ENCODE data around the gene CXorf49B.

The CXorf49B gene

GRCh38 chrX:71809886-71810285 lies 46.7 kb downstream of the CXorf49B start:
- DNase-seq (ENCODE audit: low read depth): no peak
- no peak overlapping the region for H3K4me3 ChIP-seq (ENCODE audit: low read depth, low read length)

GRCh38 chrX:71814123-71814912 lies 51.2 kb downstream of the CXorf49B start:
- no peak overlapping the region for H3K4me3 ChIP-seq (ENCODE audit: low read depth, low read length)
- DNase-seq (ENCODE audit: low read depth): no peak
- no peak for TF ChIP-seq CTCF (IDR thresholded peaks at IDR 0.05; ENCODE audit: insufficient read depth, low read depth, low read length, missing control alignments)

More at GRCh38 chrX:71809886-71810285, 46.7 kb downstream of the CXorf49B start:
- TF ChIP-seq CTCF (IDR thresholded peaks at IDR 0.05; ENCODE audit: insufficient read depth, low read depth, low read length, missing control alignments): no peak

- no peak for DNase-seq (ENCODE audit: low read depth)
- TF ChIP-seq CTCF (IDR thresholded peaks at IDR 0.05; ENCODE audit: insufficient read depth, low read depth, low read length, missing control alignments): no peak
- H3K4me3 ChIP-seq (ENCODE audit: low read depth, low read length): no peak overlapping the region
Observed at GRCh38 chrX:71815121-71815905, 52.2 kb downstream of the CXorf49B start.

- no peak overlapping the region for H3K4me3 ChIP-seq (ENCODE audit: low read depth, low read length)
- no peak for DNase-seq (ENCODE audit: low read depth)
- TF ChIP-seq CTCF (IDR thresholded peaks at IDR 0.05; ENCODE audit: insufficient read depth, low read depth, low read length, missing control alignments): no peak
Observed at GRCh38 chrX:71815906-71816156, 52.7 kb downstream of the CXorf49B start.
